GM08714 (cell line): Measurements from ENCODE around the gene DNAJC24.

ENCODE experiments used
- H3K4me3 ChIP-seq: fragments of 200-500 bp; sonication (Bioruptor generic); 2 replicates; pipeline ENCODE4 v1.5.1; 2014; ENCODE audit warnings: mild to moderate bottlenecking, low read length, inconsistent platforms
- ZNF274 ChIP-seq: IDR thresholded peaks from 2 replicates; pipeline ENCODE4 v1.6.1; 2012; ENCODE audit warnings: mild to moderate bottlenecking, low read depth, low read length

Gene DNAJC24

DNA sequence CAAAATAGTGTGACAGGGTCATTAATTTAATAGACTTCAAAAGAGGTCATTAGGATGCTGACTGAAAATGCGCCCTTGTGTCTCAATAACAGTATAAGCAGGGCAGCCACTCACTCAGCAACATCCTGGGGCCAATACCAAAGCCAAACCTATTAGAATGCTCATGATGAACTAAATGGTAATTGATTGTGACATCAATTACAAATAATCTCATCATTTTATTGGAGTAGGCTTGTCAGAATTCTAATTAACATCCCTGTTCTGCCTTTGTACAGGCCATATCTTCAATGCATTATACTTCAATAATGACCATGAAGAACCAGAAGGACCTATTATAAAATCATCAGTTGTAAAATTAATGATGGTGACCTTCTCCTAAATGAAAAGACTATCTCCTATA, 64.2 kb downstream of the DNAJC24 start:
- TF ChIP-seq ZNF274: no peak

DNA sequence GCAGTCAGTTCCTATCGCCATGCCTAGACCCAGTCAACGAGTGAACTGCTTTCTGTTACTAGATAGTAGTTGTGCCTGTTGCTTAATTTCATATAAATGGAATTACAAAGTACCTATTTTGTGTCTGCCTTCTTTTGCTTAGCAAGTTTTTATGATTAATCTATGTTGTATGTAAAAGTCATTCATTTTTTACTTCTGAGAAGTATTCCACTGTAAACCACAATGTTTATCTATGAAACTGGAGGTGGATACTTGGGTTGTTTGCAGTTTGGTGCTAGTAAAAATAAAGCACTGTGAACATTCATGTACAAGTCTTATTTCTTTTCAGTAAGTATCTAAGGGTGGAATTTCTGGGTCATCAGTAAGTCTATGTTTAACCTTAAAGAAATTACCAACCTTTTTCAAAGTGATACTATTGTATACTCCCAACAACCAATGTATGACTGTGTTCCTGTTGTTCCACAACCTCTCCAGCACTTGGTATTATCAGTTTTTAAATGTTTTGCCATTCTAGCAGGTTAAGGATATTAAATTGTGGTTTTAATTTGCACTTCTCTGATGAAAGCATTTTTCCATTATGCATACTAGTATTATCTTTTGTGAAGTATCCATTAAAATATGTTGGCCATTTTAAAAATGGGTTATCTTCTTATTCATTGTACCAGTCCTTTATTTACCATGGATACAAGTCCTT, 68.2 kb downstream of the DNAJC24 start:
- TF ChIP-seq ZNF274: no peak
- no peak overlapping the region for H3K4me3 ChIP-seq

More for the DNA sequence above, 64.2 kb downstream of the DNAJC24 start:
- H3K4me3 ChIP-seq: no peak overlapping the region

DNA sequence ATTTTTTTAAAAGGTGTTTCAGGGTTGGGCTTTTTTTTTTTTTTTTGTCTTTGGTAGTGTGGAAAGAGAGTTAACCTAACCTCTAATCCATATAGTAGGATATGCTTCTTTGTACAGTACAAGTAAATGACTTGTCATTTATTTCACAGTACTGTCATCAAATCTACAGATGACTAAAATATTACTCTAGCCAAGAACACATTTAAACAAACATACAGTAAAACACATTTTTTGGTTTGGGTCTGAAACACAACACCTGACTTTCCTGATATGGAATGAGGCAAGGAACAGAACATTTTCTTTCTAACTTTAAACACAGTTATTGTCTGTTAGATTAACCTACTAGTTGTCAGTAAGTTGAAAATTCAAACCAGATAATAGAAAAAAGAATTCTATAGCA, 71.6 kb downstream of the DNAJC24 start:
- no peak overlapping the region for H3K4me3 ChIP-seq
- TF ChIP-seq ZNF274: no peak

DNA sequence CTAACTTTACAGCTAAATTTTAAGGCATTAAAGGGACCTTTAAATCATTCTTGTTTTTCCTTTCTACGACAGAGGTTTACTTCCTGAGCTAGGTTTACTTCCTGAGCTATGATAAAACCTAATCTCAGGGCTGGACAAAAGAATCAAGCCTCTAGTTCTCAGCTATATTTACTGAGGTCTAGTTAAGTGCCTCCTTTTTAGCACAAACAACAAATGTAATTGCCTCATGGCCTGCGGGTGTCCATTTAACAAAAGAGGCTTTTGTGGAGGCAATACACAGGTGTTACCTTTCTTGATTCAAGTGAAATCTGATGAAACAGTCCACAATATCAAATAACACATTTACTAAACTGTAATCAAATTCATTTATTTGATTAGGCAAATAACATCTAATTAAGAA, 72.4 kb downstream of the DNAJC24 start:
- TF ChIP-seq ZNF274: no peak
- H3K4me3 ChIP-seq: no peak overlapping the region

DNA sequence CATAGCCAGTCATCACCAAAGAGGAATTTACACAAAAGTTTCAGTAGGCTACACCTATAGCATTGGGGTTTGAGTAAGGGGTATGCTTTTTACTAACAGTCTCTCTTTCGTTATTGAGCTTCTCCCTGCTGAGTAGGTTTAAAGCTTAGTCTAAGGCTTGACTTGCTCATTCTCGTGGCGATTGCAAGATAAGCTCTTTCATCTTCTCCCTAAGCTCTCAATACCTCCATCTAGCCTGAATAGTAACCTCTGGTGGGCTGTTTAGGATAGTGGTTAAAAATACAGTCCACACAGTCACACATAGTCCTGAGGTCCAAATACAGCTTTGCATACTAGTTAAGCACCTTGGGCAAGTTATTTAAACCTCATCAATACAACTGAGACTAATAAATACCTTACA, 74.1 kb downstream of the DNAJC24 start:
- H3K4me3 ChIP-seq: no peak overlapping the region
- TF ChIP-seq ZNF274: no peak

DNA sequence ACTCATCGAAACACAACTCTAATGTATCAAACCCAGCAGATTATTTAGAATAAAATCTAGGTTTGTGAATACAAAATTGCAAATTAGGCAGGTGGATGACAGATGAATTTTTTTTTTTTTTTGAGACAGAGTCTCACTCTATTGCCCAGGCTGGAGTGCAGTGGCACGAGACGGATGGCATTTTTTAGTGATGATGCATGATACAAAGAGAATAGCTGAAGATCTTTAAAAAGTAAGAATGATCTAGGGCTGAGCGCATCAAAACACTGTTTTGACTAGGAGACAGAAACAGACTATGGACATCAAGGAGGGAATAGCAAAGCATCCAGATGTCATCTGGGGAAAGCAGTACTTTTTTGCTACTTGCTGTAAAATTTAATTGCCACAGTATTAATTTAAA, 76.0 kb downstream of the DNAJC24 start:
- no peak for TF ChIP-seq ZNF274

DNA sequence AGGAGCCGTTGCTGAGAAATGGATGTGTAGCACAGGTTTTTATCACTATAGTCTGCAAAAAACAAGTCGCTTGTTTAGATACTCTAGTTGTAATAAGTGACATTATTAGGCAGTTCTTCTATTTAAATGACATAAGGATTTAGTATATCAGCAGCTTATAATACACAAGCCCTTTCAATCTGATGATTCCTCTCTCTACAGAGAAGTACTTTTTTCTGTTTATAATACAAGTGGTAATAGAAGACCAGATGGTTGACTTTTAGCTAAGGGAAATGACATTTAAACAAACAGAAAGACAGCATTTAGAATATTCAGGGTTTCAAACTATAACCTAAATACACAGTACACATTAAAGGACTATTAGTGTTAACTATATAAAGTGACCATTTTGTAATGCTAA, 79.4 kb downstream of the DNAJC24 start:
- no peak overlapping the region for H3K4me3 ChIP-seq
- TF ChIP-seq ZNF274: no peak

More for the DNA sequence above, 76.0 kb downstream of the DNAJC24 start:
- no peak overlapping the region for H3K4me3 ChIP-seq

DNA sequence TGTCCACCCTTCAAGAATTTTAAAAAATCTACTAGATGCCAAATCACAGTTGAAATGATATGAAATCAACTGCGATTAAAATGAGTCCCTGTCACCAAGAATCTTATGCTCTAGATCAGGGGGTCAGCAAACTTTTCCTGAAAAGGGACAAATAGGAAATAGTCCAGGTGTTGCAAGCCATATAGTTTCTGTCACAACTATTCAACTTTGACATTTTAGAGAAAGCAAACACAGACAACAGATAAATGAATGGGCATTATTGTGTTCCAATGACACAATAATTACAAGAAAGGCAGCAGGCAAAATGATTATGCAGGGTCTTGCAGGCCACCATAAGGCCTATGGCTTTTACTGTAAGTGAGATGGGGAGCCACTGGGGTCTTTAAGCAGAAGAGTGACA, 81.2 kb downstream of the DNAJC24 start:
- H3K4me3 ChIP-seq: no peak overlapping the region
- TF ChIP-seq ZNF274: no peak

DNA sequence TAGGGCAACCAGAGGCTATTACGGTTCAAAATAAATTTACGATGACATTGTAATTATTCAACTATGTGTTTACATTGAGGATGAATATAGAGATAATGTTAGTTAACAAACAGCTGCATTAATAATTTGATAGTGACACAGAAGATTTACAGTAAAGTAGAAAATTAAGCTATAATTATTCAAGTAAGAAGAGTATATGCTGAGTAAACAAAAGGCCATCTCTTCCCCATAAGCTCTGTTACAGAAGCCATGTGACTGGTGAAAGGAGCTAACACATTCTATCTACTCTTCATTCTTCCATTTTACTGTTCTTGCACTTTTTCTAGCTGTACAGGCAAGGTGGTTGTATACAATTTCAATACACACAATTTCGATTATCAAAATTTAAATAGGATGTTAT, 85.5 kb downstream of the DNAJC24 start:
- no peak overlapping the region for H3K4me3 ChIP-seq
- TF ChIP-seq ZNF274: no peak

DNA sequence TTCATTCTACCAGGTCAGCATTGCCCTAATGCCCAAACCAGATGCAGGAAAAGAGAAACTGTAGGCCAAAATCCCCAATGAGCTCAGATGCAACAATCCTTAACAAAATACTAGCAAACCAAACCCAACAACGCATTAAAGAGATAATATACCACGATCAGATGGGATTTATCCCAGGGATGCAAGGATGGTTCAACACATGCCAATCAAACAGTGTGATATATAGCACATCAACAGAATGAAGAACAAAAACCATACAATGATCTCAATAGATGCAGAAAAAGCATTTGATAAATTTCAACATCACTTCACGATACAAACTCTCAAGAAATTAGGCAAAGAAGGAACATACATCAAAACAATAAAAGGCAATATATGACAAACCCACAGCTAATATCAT, 94.8 kb downstream of the DNAJC24 start:
- TF ChIP-seq ZNF274: no peak

DNA sequence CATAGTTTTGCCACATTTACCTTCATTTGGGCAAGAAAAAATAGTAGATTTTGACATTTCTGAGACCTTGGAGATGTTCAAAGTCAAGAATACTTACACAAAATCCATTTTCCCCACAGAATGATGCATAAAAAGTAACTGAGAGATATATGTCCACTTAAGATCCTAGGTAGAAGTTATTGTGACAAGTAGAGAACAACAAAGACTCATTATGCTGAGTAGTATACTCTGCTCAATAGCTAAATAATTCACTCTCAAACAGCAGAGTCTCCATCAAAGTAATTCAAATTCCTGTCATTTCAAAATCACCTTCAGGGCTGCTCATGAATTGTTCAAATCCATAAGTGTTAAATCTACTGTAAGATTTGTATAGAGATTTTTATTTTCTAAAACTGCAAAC, 104.4 kb downstream of the DNAJC24 start:
- TF ChIP-seq ZNF274: no peak
- no peak overlapping the region for H3K4me3 ChIP-seq

More for the DNA sequence above, 94.8 kb downstream of the DNAJC24 start:
- H3K4me3 ChIP-seq: no peak overlapping the region

DNA sequence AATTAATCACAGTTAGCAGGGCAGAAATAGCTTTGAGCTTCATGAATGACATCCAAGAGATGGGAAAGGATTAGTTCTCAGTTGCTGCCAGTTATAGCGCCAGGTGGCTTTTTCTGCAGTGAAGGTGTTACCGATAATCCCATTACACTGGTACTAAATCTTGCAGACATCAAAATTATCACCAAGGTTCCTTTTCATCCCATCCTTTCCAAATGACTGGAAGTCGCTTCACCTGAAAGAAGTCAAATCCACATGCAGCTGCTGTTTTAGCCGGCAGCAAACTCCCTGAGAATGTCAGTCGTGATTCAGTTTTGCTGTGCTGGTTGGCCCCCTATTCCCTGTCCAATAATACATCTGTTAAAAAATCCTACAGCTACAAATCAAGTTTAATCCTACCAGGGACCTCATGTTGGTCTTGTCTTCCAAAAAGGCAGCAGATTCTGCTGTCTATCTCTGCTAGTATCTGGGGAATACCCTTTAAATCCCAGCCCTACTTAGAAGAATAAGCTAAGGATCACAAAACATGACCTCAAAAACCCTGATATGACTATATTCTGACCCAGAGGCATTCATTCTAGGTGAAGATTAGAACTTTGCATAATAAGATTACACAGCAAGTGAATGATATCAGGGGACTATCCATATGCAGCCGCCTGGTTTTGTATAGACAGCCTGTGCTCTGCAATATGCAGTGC, 108.0 kb downstream of the DNAJC24 start:
- no peak for TF ChIP-seq ZNF274
- H3K4me3 ChIP-seq: no peak overlapping the region

DNA sequence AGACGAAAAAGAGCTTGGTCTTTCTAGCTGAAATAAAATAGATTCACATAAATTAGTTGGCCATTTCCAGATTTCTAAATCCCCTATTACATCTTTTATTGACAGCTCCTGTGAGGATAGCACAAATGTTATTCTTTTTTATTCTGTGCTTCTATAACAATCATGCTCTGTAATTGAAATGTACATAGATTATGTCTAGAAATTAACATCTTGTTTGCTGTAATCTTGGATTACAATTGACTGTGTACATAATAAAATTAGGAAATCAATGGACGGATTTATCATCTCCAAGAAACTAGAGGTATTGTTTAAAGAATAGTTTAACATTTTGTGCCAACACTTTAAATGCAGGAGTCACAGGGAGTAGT, 108.5 kb downstream of the DNAJC24 start:
- no peak overlapping the region for H3K4me3 ChIP-seq

DNA sequence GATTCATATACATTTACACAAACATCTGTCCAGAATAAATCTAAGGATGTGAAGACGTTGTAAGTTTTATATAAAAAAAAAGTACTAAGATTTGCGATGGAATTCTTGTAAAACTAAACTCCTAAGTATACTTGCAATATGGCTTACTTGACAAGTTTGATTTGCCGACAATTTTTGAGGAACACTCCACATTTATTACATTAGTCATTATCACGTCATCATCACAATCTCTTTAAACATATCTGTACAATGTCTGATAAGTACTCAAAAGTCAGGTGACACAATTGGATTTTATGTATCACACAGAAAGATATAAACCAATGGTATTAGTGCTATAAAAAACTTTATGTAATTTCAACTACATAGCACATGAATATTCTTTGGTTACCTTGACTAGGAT, 109.4 kb downstream of the DNAJC24 start:
- no peak overlapping the region for H3K4me3 ChIP-seq
- no peak for TF ChIP-seq ZNF274

More for the DNA sequence above, 108.5 kb downstream of the DNAJC24 start:
- TF ChIP-seq ZNF274: no peak

DNA sequence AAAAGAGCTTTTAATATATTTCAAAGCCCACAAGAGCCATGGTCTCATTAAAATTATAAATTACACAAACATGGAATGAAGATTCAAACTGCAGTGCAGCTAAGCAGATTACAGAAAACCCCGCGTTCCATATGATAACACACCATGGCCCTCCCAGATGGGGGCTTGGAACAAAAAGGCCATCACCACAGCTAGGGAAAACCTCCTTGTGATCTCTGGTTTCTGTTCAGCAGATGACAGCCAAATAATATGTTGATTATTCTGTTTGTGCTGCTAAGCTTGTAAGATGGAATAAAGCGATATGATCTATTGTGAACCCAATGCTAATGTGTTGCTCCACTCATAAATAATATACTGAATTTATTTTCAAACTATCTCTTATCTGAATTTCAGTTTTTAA, 111.3 kb downstream of the DNAJC24 start:
- TF ChIP-seq ZNF274: no peak
- no peak overlapping the region for H3K4me3 ChIP-seq
